ENCODE results near the gene SLC15A3.

DNA sequence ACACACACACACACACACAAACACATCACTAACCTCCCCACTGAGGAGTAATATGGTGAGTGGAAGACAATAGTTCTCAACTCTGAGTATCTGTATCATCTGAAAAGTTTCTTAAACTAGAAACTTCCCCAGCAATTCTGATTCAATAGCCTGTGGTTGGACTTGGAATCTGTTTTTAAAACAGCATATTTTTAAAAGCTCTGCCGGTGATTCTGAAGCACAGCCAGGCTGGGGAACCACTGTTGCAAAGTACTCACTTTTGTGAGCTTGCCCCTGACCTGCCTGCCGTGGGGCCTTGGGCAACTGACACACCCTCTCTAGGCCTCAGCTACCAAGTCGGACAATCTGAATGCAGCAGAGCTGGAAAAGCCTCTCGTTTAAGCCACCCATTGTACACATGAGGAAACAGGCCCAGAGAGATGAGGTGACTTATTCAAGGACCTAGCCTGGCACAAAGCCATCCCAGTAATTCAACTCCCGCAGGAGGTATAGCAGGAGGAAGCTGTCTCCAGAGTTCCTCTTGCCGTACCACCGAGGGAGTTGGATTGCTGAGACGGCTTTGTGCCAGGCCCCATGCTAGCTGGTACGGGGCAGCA is 8.9 kb downstream of the SLC15A3 start:
- TF ChIP-seq CTCF (IDR thresholded peaks at IDR 0.05; ENCODE audit: low read length) (no peak), EZH2 (IDR thresholded peaks at IDR 0.05; ENCODE audit: borderline replicate concordance, low read length) (no peak)
